ENCODE results near the gene DAAM1.
A peak's percentile ranks its signal among the peaks of the same experiment; 100 is the strongest.

Gene DAAM1

GRCh38 chr14:59376686-59377085 is 188.2 kb downstream of the DAAM1 start:
- no peak for DNase-seq

GRCh38 chr14:59377491-59377890 is 189.0 kb downstream of the DAAM1 start:
- no peak for DNase-seq

- DNase-seq: no peak
These were observed 189.6 kb downstream of the DAAM1 start for GRCh38 chr14:59377991-59378601.

- no peak for DNase-seq
These were observed 201.5 kb downstream of the DAAM1 start for GRCh38 chr14:59389936-59390335.

- no peak for DNase-seq
These were observed 202.9 kb downstream of the DAAM1 start for GRCh38 chr14:59391388-59391787.

GRCh38 chr14:59394268-59394667 is 205.8 kb downstream of the DAAM1 start:
- no peak for DNase-seq

- no peak for DNase-seq
These were observed 207.2 kb downstream of the DAAM1 start for GRCh38 chr14:59395672-59396071.

- peak; percentile 89 to 94 for DNase-seq
These were observed 210.4 kb downstream of the DAAM1 start for GRCh38 chr14:59398841-59399240.

GRCh38 chr14:59406454-59407245 is 218.2 kb downstream of the DAAM1 start:
- no peak for DNase-seq

GRCh38 chr14:59407246-59408010 is 219.0 kb downstream of the DAAM1 start:
- DNase-seq: no peak

GRCh38 chr14:59415836-59416602 is 227.6 kb downstream of the DAAM1 start:
- DNase-seq: no peak

- DNase-seq: no peak
These were observed 228.8 kb downstream of the DAAM1 start for GRCh38 chr14:59417311-59417710.

GRCh38 chr14:59419303-59419702 is 230.8 kb downstream of the DAAM1 start:
- DNase-seq: no peak
